OCI-LY7 (cell line): Measurements from ENCODE around the gene LAMTOR4. TPM values are rescaled to one million over a fixed set of nuclear protein-coding genes. Genes with fewer than 3 reads are reported as not detected.

Experiments
- BruUV-seq: library from RNA; stranded (reverse); fragments of 400-500 nt; replicated peaks from 2 replicates; lab custom pipeline; 2021; lab: Mats Ljungman, UMichigan
- CTCF ChIA-PET: fragments of 300-600 bp; sonication (Branson Sonifier 250); formaldehyde crosslinking; loops from one replicate; lab custom pipeline; 2022; ENCODE audit warnings: antibody characterized with exemption; ENCODE audit not compliant: unreplicated experiment; lab: Charles Lee
- POLR2A ChIA-PET: fragments of 300-600 bp; sonication (Branson Sonifier 250); formaldehyde crosslinking; loops from one replicate; lab custom pipeline; 2022; ENCODE audit warnings: antibody characterized with exemption; lab: Charles Lee
- DNase-seq: peaks from one replicate; pipeline ENCODE4 v3.0.0-alpha.2; 2015; ENCODE audit warnings: low spot score
- H2AFZ ChIP-seq: fragments of 200-600 bp; sonication (generic), shearing (Covaris generic); 2 replicates; pipeline ENCODE4 v1.6.1; 2014; ENCODE audit warnings: mild to moderate bottlenecking, antibody characterized with exemption, low read length, moderate library complexity
- H3K27ac ChIP-seq: fragments of 200-600 bp; sonication (generic); 2 replicates; pipeline ENCODE4 v1.5.1; 2014; ENCODE audit warnings: mixed run types, low read depth, mild to moderate bottlenecking, moderate library complexity, low read length, inconsistent platforms; ENCODE audit not compliant: poor library complexity, severe bottlenecking
- H3K36me3 ChIP-seq: fragments of 200-600 bp; sonication (generic); 2 replicates; pipeline ENCODE4 v1.6.1; 2014; ENCODE audit warnings: mild to moderate bottlenecking, antibody characterized with exemption, low read length, moderate library complexity, mixed read lengths; ENCODE audit not compliant: insufficient read depth
- H3K4me1 ChIP-seq: fragments of 200-600 bp; sonication (generic); 2 replicates; pipeline ENCODE4 v1.5.1; 2014; ENCODE audit warnings: mild to moderate bottlenecking, low read length; ENCODE audit not compliant: insufficient read depth, poor library complexity, severe bottlenecking
- H3K4me2 ChIP-seq: fragments of 200-600 bp; sonication (generic); 2 replicates; pipeline ENCODE4 v1.6.1; 2014; ENCODE audit warnings: mild to moderate bottlenecking, low read length
- H3K4me3 ChIP-seq: fragments of 200-600 bp; sonication (generic); 2 replicates; pipeline ENCODE4 v1.5.1; 2014; ENCODE audit warnings: mild to moderate bottlenecking, low read depth, low read length; ENCODE audit not compliant: poor library complexity, severe bottlenecking
- H3K79me2 ChIP-seq: fragments of 200-600 bp; sonication (generic); 2 replicates; pipeline ENCODE4 v1.6.1; 2016; ENCODE audit warnings: low read depth, mild to moderate bottlenecking, low read length, moderate library complexity, mixed read lengths; ENCODE audit not compliant: insufficient read depth
- H3K9me2 ChIP-seq: fragments of 200-600 bp; sonication (generic); 2 replicates; pipeline ENCODE4 v1.6.1; 2016; ENCODE audit warnings: mild to moderate bottlenecking, low read length, mixed read lengths; ENCODE audit not compliant: insufficient read depth
- H3K9me3 ChIP-seq: fragments of 200-600 bp; sonication (generic); 2 replicates; pipeline ENCODE4 v1.6.1; 2014; ENCODE audit warnings: mild to moderate bottlenecking, mixed run types, low read length, mixed read lengths
- H4K20me1 ChIP-seq: fragments of 200-600 bp; sonication (generic); 2 replicates; pipeline ENCODE4 v1.6.1; 2014; ENCODE audit warnings: mild to moderate bottlenecking, antibody characterized with exemption, low read length, moderate library complexity, mixed read lengths; ENCODE audit not compliant: insufficient read depth
- CTCF ChIP-seq: fragments of 200-600 bp; sonication (generic); conservative IDR thresholded peaks from 2 replicates; pipeline ENCODE4 v1.5.1; 2014; ENCODE audit warnings: mild to moderate bottlenecking, antibody characterized with exemption, low read length, moderate library complexity, mixed read lengths
- EZH2phosphoT487 ChIP-seq: fragments of 200-600 bp; sonication (generic); IDR thresholded peaks from 2 replicates; pipeline ENCODE4 v1.6.1; 2018; ENCODE audit warnings: low read depth, borderline replicate concordance, mild to moderate bottlenecking, mixed run types, antibody characterized with exemption, low read length, moderate library complexity, mixed read lengths
- intact Hi-C: fragments of 100-400 bp; cut with micrococcal nuclease; formaldehyde crosslinking; loops from one replicate; pipeline ENCODE4 v1.10.0; 2022; ENCODE audit not compliant: unreplicated experiment
- total RNA-seq, 2 experiments: library from RNA; depleted of rRNA in 1 of 2; stranded (reverse); fragments of >200 nt in 1 of 2; shearing (Covaris generic) in 1 of 2; gene quantifications; 2 replicates each; pipeline ENCODE4 v1.2.3, GENCODE V29; 2014 to 2022

The LAMTOR4 gene
- total RNA-seq, 2 experiments from 2014 or later = 237 to 243 TPM

DNA sequence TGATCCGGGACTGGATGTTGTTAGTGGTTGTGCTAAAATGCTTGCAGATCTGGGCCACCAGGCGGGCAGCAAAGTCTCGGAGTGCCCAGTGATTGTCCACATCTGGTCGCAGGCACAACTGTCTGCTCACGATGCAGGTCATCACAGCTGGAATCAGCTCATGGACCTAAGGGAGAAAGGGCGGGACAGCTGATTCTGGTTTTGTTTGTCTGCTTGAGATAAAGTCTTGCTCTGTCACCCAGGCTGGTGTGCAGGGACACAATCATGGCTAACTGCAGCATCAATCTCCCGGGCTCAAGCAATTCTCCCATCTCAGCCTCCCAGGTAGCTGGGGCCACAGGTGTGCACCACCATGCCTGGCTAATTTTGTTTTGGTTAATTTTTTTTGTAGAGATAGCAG is 37.6 kb upstream of the LAMTOR4 start:
- Histone ChIP-seq H2AFZ (no peak overlapping the region), H4K20me1 (no peaks in the 10 kb centered on the region), H3K9me3 (no peaks in the 10 kb centered on the region), H3K27ac (no peak overlapping the region), H3K4me1 (no peaks in the 10 kb centered on the region), H3K9me2 (no peaks in the 10 kb centered on the region), H3K4me2 (no peak overlapping the region), H3K79me2 (no peaks in the 10 kb centered on the region), H3K36me3 (peaks cover 76% of the 10 kb centered on the region), H3K4me3 (no peak overlapping the region)
- DNase-seq = no peak
- TF ChIP-seq EZH2phosphoT487 (no peak), CTCF (no peak)
- POLR2A ChIA-PET = interaction anchor here (1.3 kb wide), 1 partner anchor 9 kb away, joined by 5 read pairs; no protein-coding TSS in a partner anchor
- BruUV-seq = no TSS peak
- intact Hi-C loops = no loop called here
- CTCF ChIA-PET = no interaction called here

DNA sequence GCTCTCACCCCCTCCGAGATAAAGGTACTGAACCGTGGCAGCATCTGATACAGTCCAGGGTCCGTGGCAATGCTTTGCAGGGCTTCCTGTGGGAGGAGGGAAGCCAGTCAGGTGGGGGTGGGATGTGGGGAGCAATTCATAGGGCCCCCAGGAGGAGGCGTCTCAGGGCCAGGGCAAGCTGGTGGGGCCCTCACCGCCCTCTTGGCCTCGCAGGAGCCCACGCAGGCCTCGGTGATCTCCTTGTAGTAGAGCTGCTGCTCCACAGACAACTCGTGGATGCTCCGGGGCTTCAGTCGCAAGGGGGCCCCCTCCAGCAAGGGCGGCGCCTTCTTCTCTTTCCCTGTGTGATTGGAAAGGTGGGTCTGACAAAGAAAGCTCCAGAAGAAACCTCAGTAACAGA is 36.8 kb upstream of the LAMTOR4 start:
- DNase-seq = no peak
- Histone ChIP-seq H3K4me2 (no peak overlapping the region), H3K9me3 (no peaks in the 10 kb centered on the region), H3K79me2 (no peaks in the 10 kb centered on the region), H4K20me1 (no peaks in the 10 kb centered on the region), H3K4me1 (no peaks in the 10 kb centered on the region), H3K9me2 (no peaks in the 10 kb centered on the region), H2AFZ (no peak overlapping the region), H3K4me3 (no peak overlapping the region), H3K27ac (no peak overlapping the region), H3K36me3 (peaks cover 72% of the 10 kb centered on the region)
- BruUV-seq = no TSS peak
- ChIA-PET POLR2A (interaction anchor here (1.3 kb wide), 1 partner anchor 10 kb away, joined by 5 read pairs; no protein-coding TSS in a partner anchor), CTCF (interaction anchor here (0.5 kb wide), 1 partner anchor 102 kb away, joined by 4 read pairs; no protein-coding TSS in a partner anchor)
- no peak for TF ChIP-seq EZH2phosphoT487
- no peak for TF ChIP-seq CTCF
- intact Hi-C loops = no loop called here

- ChIA-PET CTCF (no interaction called here), POLR2A (interaction anchor here (1.6 kb wide), 1 partner anchor 11 kb away, joined by 4 read pairs; the partner anchor contains the start of gene MBLAC1)
- H3K4me1 ChIP-seq = peaks cover 5% of the 10 kb centered on the region
- peaks cover 46% of the 10 kb centered on the region for H3K36me3 ChIP-seq
- intact Hi-C loops = no loop called here
- peaks cover 9% of the 10 kb centered on the region; the same call in 1 of the 2 replicates for H3K79me2 ChIP-seq
- H3K27ac ChIP-seq = no peak overlapping the region
- no peak overlapping the region for H3K4me3 ChIP-seq
- no peaks in the 10 kb centered on the region for H3K9me3 ChIP-seq
- no peak overlapping the region for H3K4me2 ChIP-seq
- no peaks in the 10 kb centered on the region for H3K9me2 ChIP-seq
- H4K20me1 ChIP-seq = no peaks in the 10 kb centered on the region
- TF ChIP-seq EZH2phosphoT487 = no peak
- no peak for TF ChIP-seq CTCF
- no peak for DNase-seq
- BruUV-seq = no TSS peak
- H2AFZ ChIP-seq = no peak overlapping the region
Measured at GRCh38 chr7:100115026-100115425, 33.7 kb upstream of the LAMTOR4 start.
